Naive thymus-derived CD4-positive, alpha-beta T cell (primary cell): ENCODE data around the gene OR10G8. TPM values are rescaled to one million over a fixed set of nuclear protein-coding genes. Genes with fewer than 3 reads are reported as not detected.

Experiments
- ATAC-seq: fragments of 150-1000 bp; cut with Tn5 transposase; 2 replicates; pipeline ENCODE4 v1.10.0; 2021; ENCODE audit warnings: mild to moderate bottlenecking, moderate library complexity
- CTCF ChIA-PET: fragments of 350-600 bp; sonication (Branson Sonifier 250); formaldehyde crosslinking; loops from one replicate; lab custom pipeline; 2021; ENCODE audit warnings: antibody characterized with exemption; lab: Charles Lee
- POLR2A ChIA-PET: fragments of 350-600 bp; sonication (Branson Sonifier 250); formaldehyde crosslinking; loops from one replicate; lab custom pipeline; 2021; ENCODE audit warnings: antibody characterized with exemption, inconsistent platforms; lab: Charles Lee
- DNase-seq, 9 donors: peaks; one replicate each; pipeline versions ENCODE4 v3.0.0 to v3.0.0-alpha.2; 2020 to 2022; ENCODE audit warnings: mixed read lengths in 1 of 9
- H3K27ac ChIP-seq: one replicate; pipeline ENCODE4 v1.7.0; 2013; ENCODE audit warnings: mild to moderate bottlenecking, low read depth, low read length, moderate library complexity
- H3K27me3 ChIP-seq, 2 donors: one replicate each; pipeline ENCODE4 v1.7.0; 2013; ENCODE audit warnings: low read length in 2 of 2, mild to moderate bottlenecking in 2 of 2, moderate library complexity in 2 of 2; ENCODE audit not compliant: control insufficient read depth in 2 of 2, insufficient read depth in 2 of 2
- H3K36me3 ChIP-seq, 3 experiments: 1 replicate in 2 of 3; 2 replicates in 1 of 3; pipeline ENCODE4 v1.7.0; 2013; ENCODE audit warnings: low read length in 3 of 3, mild to moderate bottlenecking in 3 of 3, moderate library complexity in 1 of 3; ENCODE audit not compliant: insufficient read depth in 3 of 3, control insufficient read depth in 2 of 3
- H3K4me1 ChIP-seq, 2 donors: one replicate each; pipeline ENCODE4 v1.7.0; 2013; ENCODE audit warnings: low read length in 2 of 2, mild to moderate bottlenecking in 2 of 2, moderate library complexity in 1 of 2; ENCODE audit not compliant: control insufficient read depth in 2 of 2, insufficient read depth in 2 of 2
- H3K4me3 ChIP-seq: 2 replicates; pipeline ENCODE4 v1.7.0; 2013; ENCODE audit warnings: mild to moderate bottlenecking, low read length
- H3K9me3 ChIP-seq, 3 experiments: 1 replicate in 2 of 3; 2 replicates in 1 of 3; pipeline ENCODE4 v1.7.0; 2013; ENCODE audit warnings: low read length in 3 of 3; ENCODE audit not compliant: control insufficient read depth in 2 of 3
- H3K27ac Mint-ChIP-seq, 9 donors: one replicate each; pipeline ENCODE4 v1.8.0; 2020 to 2022; ENCODE audit warnings: mixed read lengths in 9 of 9, mild to moderate bottlenecking in 8 of 9, moderate library complexity in 5 of 9, inconsistent platforms in 2 of 9
- H3K27me3 Mint-ChIP-seq, 5 donors: one replicate each; pipeline ENCODE4 v1.8.0; 2021 to 2022; ENCODE audit warnings: mixed read lengths in 5 of 5, mild to moderate bottlenecking in 1 of 5
- H3K36me3 Mint-ChIP-seq, 5 donors: one replicate each; pipeline ENCODE4 v1.8.0; 2020 to 2022; ENCODE audit warnings: mixed read lengths in 5 of 5, mild to moderate bottlenecking in 3 of 5, inconsistent platforms in 1 of 5
- H3K4me1 Mint-ChIP-seq, 7 donors: one replicate each; pipeline ENCODE4 v1.8.0; 2020 to 2022; ENCODE audit warnings: mixed read lengths in 7 of 7, mild to moderate bottlenecking in 3 of 7, inconsistent platforms in 1 of 7
- H3K4me3 Mint-ChIP-seq, 10 donors: one replicate each; pipeline ENCODE4 v1.8.0; 2020 to 2022; ENCODE audit warnings: mild to moderate bottlenecking in 10 of 10, mixed read lengths in 10 of 10, moderate library complexity in 6 of 10, inconsistent platforms in 2 of 10
- H3K9me3 Mint-ChIP-seq, 11 donors: one replicate each; pipeline ENCODE4 v1.8.0; 2020 to 2022; ENCODE audit warnings: mixed read lengths in 11 of 11, mild to moderate bottlenecking in 4 of 11, inconsistent platforms in 1 of 11, moderate library complexity in 1 of 11
- intact Hi-C, 2 donors: fragments of 100-400 bp; cut with micrococcal nuclease; formaldehyde crosslinking; loops; one replicate each; pipeline ENCODE4 v1.15.1; 2023
- polyA plus RNA-seq, 2 donors: library from polyadenylated mRNA; unstranded; fragments of 300-500 nt; fragmentation: Illumina TruSeq; gene quantifications; one replicate each; pipeline ENCODE4 v1.2.3, GENCODE V29; 2021
- total RNA-seq, 6 experiments: library from RNA in 5 of 6; stranded (reverse) in 5 of 6; gene quantifications; 1 replicate in 5 of 6; 2 replicates in 1 of 6; pipeline ENCODE4 v1.2.3 and lab custom pipeline; 2021 to 2026

OR10G8 gene
- total and polyA plus RNA-seq, 7 experiments from 2014 or later = not detected

- Mint-ChIP-seq H3K4me1 (peaks cover 0 to 10% (median 5%) of the 10 kb centered on the region in 7 donors), H3K27ac (no peak overlapping the region), H3K36me3 (no peaks in the 10 kb centered on the region), H3K27me3 (peaks cover 22 to 50% (median 45%) of the 10 kb centered on the region in 5 donors), H3K9me3 (no peaks in the 10 kb centered on the region), H3K4me3 (peak overlapping the region in 9 of 10 donors; percentile 56 to 80 (median 68))
- peak; percentile 59 for ATAC-seq
- Histone ChIP-seq H3K36me3 (no peaks in the 10 kb centered on the region), H3K27ac (no peak overlapping the region), H3K9me3 (no peaks in the 10 kb centered on the region), H3K27me3 (peaks cover 0 to 2% of the 10 kb centered on the region in 2 donors), H3K4me1 (peaks cover 0 to 4% of the 10 kb centered on the region in 2 donors), H3K4me3 (peak overlapping the region; percentile 28)
- peak in 3 of 9 donors; percentile 2 to 26 (median 6) for DNase-seq
- intact Hi-C loops = no loop called here
- CTCF ChIA-PET = interaction anchor here (0.6 kb wide), 1 partner anchor 97 kb away, joined by 3 read pairs; no protein-coding TSS in a partner anchor
- POLR2A ChIA-PET = no interaction called here
These were observed 49.4 kb downstream of the OR10G8 start for GRCh38 chr11:124075841-124076651.

GRCh38 chr11:124077266-124077665 lies 50.7 kb downstream of the OR10G8 start:
- H3K27me3 Mint-ChIP-seq = peaks cover 24 to 53% (median 39%) of the 10 kb centered on the region in 5 donors
- Histone ChIP-seq H3K4me1 (peaks cover 0 to 4% of the 10 kb centered on the region in 2 donors), H3K27ac (no peak overlapping the region), H3K4me3 (no peak overlapping the region), H3K9me3 (no peaks in the 10 kb centered on the region), H3K36me3 (no peaks in the 10 kb centered on the region), H3K27me3 (no peaks in the 10 kb centered on the region)
- H3K4me1 Mint-ChIP-seq = peaks cover 0 to 9% (median 2%) of the 10 kb centered on the region in 7 donors
- intact Hi-C loops = no loop called here
- peak overlapping the region in 4 of 10 donors; percentile 26 to 69 (median 26) for H3K4me3 Mint-ChIP-seq
- H3K27ac Mint-ChIP-seq = no peak overlapping the region
- ChIA-PET CTCF (no interaction called here), POLR2A (no interaction called here)
- no peaks in the 10 kb centered on the region for H3K36me3 Mint-ChIP-seq
- DNase-seq (no peak), ATAC-seq (no peak)
- H3K9me3 Mint-ChIP-seq = no peaks in the 10 kb centered on the region

- Mint-ChIP-seq H3K36me3 (no peaks in the 10 kb centered on the region), H3K9me3 (no peaks in the 10 kb centered on the region), H3K4me3 (no peak overlapping the region), H3K27ac (no peak overlapping the region), H3K4me1 (peaks cover 0 to 9% (median 2%) of the 10 kb centered on the region in 7 donors), H3K27me3 (peaks cover 31 to 57% (median 38%) of the 10 kb centered on the region in 5 donors)
- POLR2A ChIA-PET = no interaction called here
- no peak for ATAC-seq
- CTCF ChIA-PET = no interaction called here
- Histone ChIP-seq H3K27ac (no peak overlapping the region), H3K4me3 (no peak overlapping the region), H3K36me3 (no peaks in the 10 kb centered on the region), H3K9me3 (no peaks in the 10 kb centered on the region), H3K4me1 (peaks cover 0 to 4% of the 10 kb centered on the region in 2 donors), H3K27me3 (no peaks in the 10 kb centered on the region)
- no peak for DNase-seq
- intact Hi-C loops = no loop called here
These were observed 52.0 kb downstream of the OR10G8 start for GRCh38 chr11:124078591-124078990.

GRCh38 chr11:124079631-124080326 lies 53.2 kb downstream of the OR10G8 start:
- DNase-seq = no peak
- H3K4me3 ChIP-seq = no peak overlapping the region
- Mint-ChIP-seq H3K9me3 (no peaks in the 10 kb centered on the region), H3K27ac (no peak overlapping the region), H3K36me3 (no peaks in the 10 kb centered on the region), H3K4me1 (peaks cover 0 to 9% (median 2%) of the 10 kb centered on the region in 7 donors), H3K27me3 (peaks cover 37 to 61% (median 45%) of the 10 kb centered on the region in 5 donors), H3K4me3 (no peak overlapping the region)
- ChIA-PET POLR2A (no interaction called here), CTCF (no interaction called here)
- no peaks in the 10 kb centered on the region for H3K36me3 ChIP-seq
- H3K9me3 ChIP-seq = no peaks in the 10 kb centered on the region
- peaks cover 0 to 4% of the 10 kb centered on the region in 2 donors for H3K4me1 ChIP-seq
- intact Hi-C loops = no loop called here
- peak; percentile 31 for ATAC-seq
- no peak overlapping the region for H3K27ac ChIP-seq
- H3K27me3 ChIP-seq = no peaks in the 10 kb centered on the region

Other genes starting within 250 kb of the OR10G8 start
- gene OR6M1, start 220.4 kb upstream of the OR10G8 start, total RNA-seq = not detected
- not detected for gene OR6M1, start 220.4 kb upstream of the OR10G8 start, polyA plus RNA-seq
- gene TMEM225, start 141.1 kb upstream of the OR10G8 start, total RNA-seq = not detected
- gene TMEM225, start 141.1 kb upstream of the OR10G8 start, polyA plus RNA-seq = not detected
- not detected for gene OR8D4, start 124.6 kb upstream of the OR10G8 start, total RNA-seq
- gene OR8D4, start 124.6 kb upstream of the OR10G8 start, polyA plus RNA-seq = not detected
- gene OR4D5, start 87.2 kb upstream of the OR10G8 start, total RNA-seq = not detected
- gene OR4D5, start 87.2 kb upstream of the OR10G8 start, polyA plus RNA-seq = not detected
- gene OR6T1, start 83.0 kb upstream of the OR10G8 start, total RNA-seq = not detected
- gene OR6T1, start 83.0 kb upstream of the OR10G8 start, polyA plus RNA-seq = not detected
- gene OR10S1, start 49.0 kb upstream of the OR10G8 start, total RNA-seq = not detected
- not detected for gene OR10S1, start 49.0 kb upstream of the OR10G8 start, polyA plus RNA-seq
- gene OR10G6, start 31.6 kb upstream of the OR10G8 start, total RNA-seq = not detected
- gene OR10G6, start 31.6 kb upstream of the OR10G8 start, polyA plus RNA-seq = not detected
- gene OR10G4, start 13.8 kb upstream of the OR10G8 start, total RNA-seq = not detected
- not detected for gene OR10G4, start 13.8 kb upstream of the OR10G8 start, polyA plus RNA-seq
- gene OR10G9, start 3.8 kb upstream of the OR10G8 start, total RNA-seq = not detected
- gene OR10G9, start 3.8 kb upstream of the OR10G8 start, polyA plus RNA-seq = not detected
- gene OR10G7, start 14.5 kb downstream of the OR10G8 start, total RNA-seq = not detected
- gene OR10G7, start 14.5 kb downstream of the OR10G8 start, polyA plus RNA-seq = not detected
- 10 to 100 TPM in 1 of 5 experiments, 1 to 10 TPM in 4; 5.2 to 10.2 (median 8.3) TPM for gene VWA5A, start 88.7 kb downstream of the OR10G8 start, total RNA-seq
- 10 to 100 TPM; 10.8 to 11.7 TPM for gene VWA5A, start 88.7 kb downstream of the OR10G8 start, polyA plus RNA-seq
- not detected for gene OR10D3, start 156.5 kb downstream of the OR10G8 start, total RNA-seq
- gene OR10D3, start 156.5 kb downstream of the OR10G8 start, polyA plus RNA-seq = not detected
- gene OR8G1, start 214.3 kb downstream of the OR10G8 start, total RNA-seq = not detected
- not detected for gene OR8G1, start 214.3 kb downstream of the OR10G8 start, polyA plus RNA-seq
- gene OR8G5, start 229.6 kb downstream of the OR10G8 start, total RNA-seq = not detected
- not detected for gene OR8G5, start 229.6 kb downstream of the OR10G8 start, polyA plus RNA-seq